Measurements from ENCODE around the gene ARHGAP22.

DNA sequence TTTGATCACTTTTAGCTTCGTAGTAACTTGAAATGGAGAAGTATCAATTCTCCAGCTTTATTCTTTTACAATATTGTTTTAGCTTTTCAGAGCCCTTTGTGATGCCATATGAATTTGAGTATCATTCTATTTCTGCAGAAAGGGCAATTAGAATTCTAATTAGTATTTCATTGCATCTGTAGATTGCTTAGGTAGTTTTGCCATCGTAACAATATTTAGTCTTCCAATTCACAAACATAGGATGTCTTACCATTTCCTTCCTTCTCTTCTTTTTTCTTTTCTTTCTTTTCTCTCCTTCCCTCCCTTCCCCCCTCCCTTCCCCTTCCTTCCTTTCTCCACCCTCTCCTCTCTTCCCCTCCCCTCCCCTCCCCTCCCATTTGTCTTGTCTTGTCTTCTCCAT lies 193.4 kb downstream of the ARHGAP22 start:
- TF ChIP-seq, protein P1, sequence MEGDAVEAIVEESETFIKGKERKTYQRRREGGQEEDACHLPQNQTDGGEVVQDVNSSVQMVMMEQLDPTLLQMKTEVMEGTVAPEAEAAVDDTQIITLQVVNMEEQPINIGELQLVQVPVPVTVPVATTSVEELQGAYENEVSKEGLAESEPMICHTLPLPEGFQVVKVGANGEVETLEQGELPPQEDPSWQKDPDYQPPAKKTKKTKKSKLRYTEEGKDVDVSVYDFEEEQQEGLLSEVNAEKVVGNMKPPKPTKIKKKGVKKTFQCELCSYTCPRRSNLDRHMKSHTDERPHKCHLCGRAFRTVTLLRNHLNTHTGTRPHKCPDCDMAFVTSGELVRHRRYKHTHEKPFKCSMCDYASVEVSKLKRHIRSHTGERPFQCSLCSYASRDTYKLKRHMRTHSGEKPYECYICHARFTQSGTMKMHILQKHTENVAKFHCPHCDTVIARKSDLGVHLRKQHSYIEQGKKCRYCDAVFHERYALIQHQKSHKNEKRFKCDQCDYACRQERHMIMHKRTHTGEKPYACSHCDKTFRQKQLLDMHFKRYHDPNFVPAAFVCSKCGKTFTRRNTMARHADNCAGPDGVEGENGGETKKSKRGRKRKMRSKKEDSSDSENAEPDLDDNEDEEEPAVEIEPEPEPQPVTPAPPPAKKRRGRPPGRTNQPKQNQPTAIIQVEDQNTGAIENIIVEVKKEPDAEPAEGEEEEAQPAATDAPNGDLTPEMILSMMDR (conservative IDR thresholded peaks at IDR 0.05; ENCODE audit: low read depth, low read length): no peak
- TF ChIP-seq BHLHE40 (IDR thresholded peaks at IDR 0.05; ENCODE audit: low read depth, low read length) (no peak), FOS (IDR thresholded peaks at IDR 0.05; ENCODE audit: low read depth, low read length) (no peak), MAZ (IDR thresholded peaks at IDR 0.05; ENCODE audit: borderline replicate concordance, low read depth, low read length) (no peak), CEBPB (IDR thresholded peaks at IDR 0.05; ENCODE audit: low read depth, low read length) (no peak), RFX5 (IDR thresholded peaks at IDR 0.05; ENCODE audit: low read depth, low read length) (no peak), POLR2A (IDR thresholded peaks at IDR 0.05; ENCODE audit: low read depth, low read length) (no peak), SMC3 (IDR thresholded peaks at IDR 0.05; ENCODE audit: low read depth, low read length) (no peak)

Data from IMR-90 (cell line).